Right lobe of liver (tissue), 6 donors: Measurements from ENCODE around the gene TMEM256. TPM values are rescaled to one million over a fixed set of nuclear protein-coding genes. Genes with fewer than 3 reads are reported as not detected.

ENCODE experiments used
- ATAC-seq, 4 donors: fragments of 200-7000 bp; cut with Tn5 transposase; one replicate each; pipeline ENCODE4 v1.9.1; 2020; ENCODE audit warnings: mild to moderate bottlenecking in 4 of 4, moderate library complexity in 4 of 4
- DNase-seq, 3 donors: peaks; one replicate each; pipeline ENCODE4 v3.0.0-alpha.2; 2020
- H3K27ac ChIP-seq, 3 donors: fragments of 200-600 bp; one replicate each; pipeline ENCODE4 v1.8.0; 2022
- H3K27me3 ChIP-seq, 2 donors: fragments of 200-600 bp; one replicate each; pipeline ENCODE4 v1.8.0; 2022
- H3K36me3 ChIP-seq, 4 donors: fragments of 200-600 bp; sonication (generic) in 1 of 4; one replicate each; pipeline versions ENCODE4 v1.5.1 to v1.8.0; 2017 to 2022; ENCODE audit warnings: control low read depth in 1 of 4
- H3K4me1 ChIP-seq, 4 donors: fragments of 200-600 bp; sonication (generic) in 1 of 4; one replicate each; pipeline versions ENCODE4 v1.5.1 to v1.8.0; 2017 to 2022; ENCODE audit warnings: control low read depth in 1 of 4
- H3K4me3 ChIP-seq, 3 donors: fragments of 200-600 bp; one replicate each; pipeline ENCODE4 v1.8.0; 2022
- H3K9me3 ChIP-seq, 4 donors: fragments of 200-600 bp; sonication (generic) in 1 of 4; one replicate each; pipeline versions ENCODE4 v1.5.1 to v1.8.0; 2017 to 2022; ENCODE audit warnings: control low read depth in 1 of 4
- CTCF ChIP-seq, 4 donors: fragments of 200-600 bp in 3 of 4; fragments of 450-650 bp in 1 of 4; IDR thresholded peaks; one replicate each; pipeline versions ENCODE4 v1.5.1 to v1.8.0; 2016 to 2022; ENCODE audit warnings: antibody characterized with exemption in 4 of 4, mild to moderate bottlenecking in 2 of 4
- POLR2A ChIP-seq: fragments of 450-650 bp; IDR thresholded peaks from one replicate; pipeline ENCODE4 v1.6.1; 2017; ENCODE audit warnings: antibody characterized with exemption, mild to moderate bottlenecking
- WGBS: methylation state at CpG from one replicate; pipeline ENCODE4 v1.1.6; 2018; ENCODE audit warnings: low coverage, low lambda C conversion rate; ENCODE audit not compliant: insufficient coverage; ENCODE audit errors: missing lambda C conversion rate; 5-methylcytosine and 5-hydroxymethylcytosine counted together
- intact Hi-C, 2 donors: fragments of 100-400 bp; cut with DNase I; formaldehyde crosslinking; loops; one replicate each; pipeline versions ENCODE4 v1.11.2 to v1.14.1; 2022
- total RNA-seq, 6 experiments: library from RNA; depleted of rRNA in 2 of 6; stranded (reverse); fragments of >200 nt in 2 of 6; fragmentation: NEBNext Ultra II Directional in 3 of 6; extraction: Animal tissue kit (Norgen Biotek cat#: 25700) in 3 of 6; gene quantifications; one replicate each; pipeline versions ENCODE4 v1.1.0 to v1.2.4, GENCODE V29; 2016 to 2023
- donor health status: DM: no; HTN: yes; CAD: no.
- donor health status: DM: no; HTN: no; CAD: no.
- donor health status: DM: no; HTN: no; CAD: no.
- donor health status: DM: no; HTN: yes; CAD: no.
- donor health status: DM: no; HTN: yes; CAD: no.

TMEM256 gene
- total RNA-seq, 6 experiments from 2014 or later: 56.4 to 95.4 (median 68.9) TPM

DNA sequence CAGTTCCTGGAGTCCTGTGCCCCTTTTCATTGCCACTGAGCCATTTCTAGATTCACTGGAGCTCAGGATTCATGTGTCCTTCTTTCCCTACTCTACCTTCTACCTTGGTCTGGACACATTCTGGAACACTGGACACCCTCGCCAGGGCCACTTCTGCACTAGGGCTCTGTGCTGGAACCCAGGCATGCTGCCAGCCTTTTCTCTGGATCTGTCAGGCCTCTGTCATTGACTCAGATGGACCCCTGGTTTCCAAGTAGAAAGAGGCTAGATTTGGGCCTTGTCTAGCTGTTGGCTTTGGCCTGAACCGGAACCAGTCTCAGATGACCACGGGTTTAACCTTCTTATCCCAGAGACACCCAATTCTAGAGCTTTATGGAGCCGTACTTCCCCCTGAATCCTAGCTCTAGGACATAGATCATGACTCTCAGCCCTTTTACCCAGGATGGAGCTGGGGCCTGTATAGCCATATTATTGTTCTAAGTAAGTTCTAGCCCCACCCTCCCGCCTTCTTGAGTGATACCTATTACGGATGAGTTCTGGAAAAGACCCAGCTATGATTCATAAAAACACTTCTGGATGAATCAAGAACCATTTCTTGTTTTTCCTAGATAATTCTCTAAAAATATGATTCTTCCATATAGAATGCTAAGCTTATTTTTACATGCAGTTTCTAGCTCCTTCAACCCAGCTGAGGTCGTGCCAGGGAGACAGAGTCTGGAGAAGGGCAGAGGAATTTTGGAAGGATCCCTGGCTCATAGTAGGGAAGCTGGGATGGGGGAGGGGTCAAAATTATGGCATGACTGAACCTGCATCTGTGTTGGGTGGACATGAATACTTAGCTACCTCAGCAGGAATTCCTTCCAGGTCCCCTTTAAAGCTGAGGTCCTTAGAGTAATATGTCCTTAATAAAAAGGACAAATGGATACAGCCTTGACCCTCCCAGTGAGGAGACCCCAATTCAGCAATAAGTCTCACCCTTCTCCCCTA lies 39.9 kb upstream of the TMEM256 start:
- Histone ChIP-seq H3K27me3 (no peaks in the 10 kb centered on the region), H3K4me1 (peaks cover 0 to 23% (median 8%) of the 10 kb centered on the region in 4 donors), H3K9me3 (no peaks in the 10 kb centered on the region), H3K4me3 (no peak overlapping the region), H3K36me3 (no peaks in the 10 kb centered on the region), H3K27ac (no peak overlapping the region)
- DNase-seq (no peak), ATAC-seq (no peak)
- WGBS: 79% methylated on average over 7 of the region's 7 CpGs
- TF ChIP-seq CTCF (IDR thresholded peaks at IDR 0.05) (no peak), POLR2A (no peak)
- intact Hi-C loops: no loop called here

DNA sequence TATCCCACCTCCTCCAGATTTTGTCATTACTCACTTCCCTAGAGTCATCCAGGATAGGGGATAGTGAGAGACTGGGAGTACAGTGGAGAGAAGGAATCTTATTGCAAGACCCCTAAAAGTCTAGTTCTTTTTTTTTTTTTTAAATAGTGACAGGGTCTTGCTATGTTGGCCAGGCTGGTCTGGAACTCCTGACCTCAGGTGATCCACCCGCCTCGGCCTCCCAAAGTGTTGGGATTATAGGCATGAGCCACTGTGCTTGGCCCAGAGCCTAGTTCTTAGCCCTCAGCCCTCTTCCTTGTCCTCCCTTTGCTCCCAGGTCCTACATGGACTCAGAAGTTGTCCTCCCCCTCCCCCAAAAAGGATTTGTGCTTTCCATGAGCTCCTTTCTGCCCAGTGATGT lies 38.2 kb upstream of the TMEM256 start:
- Histone ChIP-seq H3K27me3 (no peaks in the 10 kb centered on the region), H3K4me3 (no peak overlapping the region), H3K9me3 (no peaks in the 10 kb centered on the region), H3K4me1 (peaks cover 0 to 28% (median 8%) of the 10 kb centered on the region in 4 donors), H3K36me3 (no peaks in the 10 kb centered on the region), H3K27ac (no peak overlapping the region)
- DNase-seq (no peak), ATAC-seq (no peak)
- TF ChIP-seq POLR2A: no peak
- TF ChIP-seq CTCF (IDR thresholded peaks at IDR 0.05): no peak
- no CpG with 5 or more reads among the region's 2 CpGs for WGBS
- intact Hi-C loops: no loop called here

DNA sequence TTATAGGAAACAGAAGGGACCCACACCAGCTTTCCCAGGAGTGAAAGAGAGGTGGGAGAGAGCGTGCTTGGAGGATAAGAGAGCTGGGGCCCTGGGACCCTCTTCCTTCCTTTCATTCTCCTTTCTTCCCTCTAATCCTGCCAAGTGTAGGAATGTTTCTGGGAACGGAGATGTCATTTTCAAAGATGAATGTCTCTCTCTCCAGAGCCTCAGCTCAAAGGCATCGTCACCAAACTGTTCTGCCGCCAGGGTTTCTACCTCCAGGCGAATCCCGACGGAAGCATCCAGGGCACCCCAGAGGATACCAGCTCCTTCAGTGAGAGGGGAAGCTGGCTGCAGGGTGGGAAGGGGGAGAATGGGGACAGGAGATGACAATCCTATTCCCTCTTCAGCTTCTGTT lies 37.4 kb upstream of the TMEM256 start:
- 87% methylated on average over 7 of the region's 7 CpGs for WGBS
- TF ChIP-seq POLR2A: no peak
- no peak for TF ChIP-seq CTCF (IDR thresholded peaks at IDR 0.05)
- Histone ChIP-seq H3K27ac (no peak overlapping the region), H3K4me3 (no peak overlapping the region), H3K27me3 (no peaks in the 10 kb centered on the region), H3K36me3 (no peaks in the 10 kb centered on the region), H3K4me1 (peaks cover 0 to 35% (median 10%) of the 10 kb centered on the region in 4 donors), H3K9me3 (no peaks in the 10 kb centered on the region)
- ATAC-seq (no peak), DNase-seq (no peak)
- intact Hi-C loops: no loop called here

DNA sequence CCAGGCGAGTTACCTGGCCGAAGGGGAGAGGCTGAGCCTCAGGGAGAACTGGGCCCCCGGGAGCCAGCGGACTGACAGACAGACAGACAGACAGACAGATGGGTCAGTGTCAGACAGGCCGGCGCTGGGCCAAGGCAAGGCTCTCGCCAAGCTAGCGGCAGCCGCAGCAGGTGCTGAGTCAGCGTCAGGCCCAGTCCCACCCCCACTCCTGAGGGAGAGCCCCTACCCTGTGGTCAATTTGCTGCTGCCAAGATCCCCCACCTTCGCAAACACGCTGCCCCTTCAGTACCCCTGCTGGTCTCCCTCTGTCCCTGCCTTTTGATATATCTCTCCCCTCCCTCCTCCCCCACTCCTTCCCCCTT lies 36.9 kb upstream of the TMEM256 start:
- intact Hi-C loops: no loop called here
- H3K4me3 ChIP-seq: peak overlapping the region; percentile 31 to 36 (median 33)

More for the DNA sequence above, 36.9 kb upstream of the TMEM256 start:
- Histone ChIP-seq H3K4me1 (peaks cover 0 to 40% (median 12%) of the 10 kb centered on the region in 4 donors), H3K36me3 (no peaks in the 10 kb centered on the region), H3K27ac (no peak overlapping the region), H3K27me3 (no peaks in the 10 kb centered on the region), H3K9me3 (no peaks in the 10 kb centered on the region)
- TF ChIP-seq POLR2A (no peak), CTCF (IDR thresholded peaks at IDR 0.05) (no peak)
- DNase-seq (peak; percentile 81 to 83 (median 82)), ATAC-seq (peak in 3 of 4 donors; percentile 15 to 30 (median 19))
- WGBS: 4% methylated on average over 7 of the region's 12 CpGs
